HG02759 (cell line): Measurements from ENCODE around the gene PYCARD.
"Not testable (repeated sequence)": the region's sequence is repeated elsewhere in the genome, so short reads cannot be mapped to it uniquely, and the experiment has no call there.

Source experiments
- ATAC-seq: cut with Tn5 transposase; IDR thresholded peaks from one replicate; pipeline ENCODE4 v1.9.1; 2021; ENCODE audit warnings: mild to moderate bottlenecking, moderate library complexity; ENCODE audit not compliant: unreplicated experiment

Gene PYCARD

DNA sequence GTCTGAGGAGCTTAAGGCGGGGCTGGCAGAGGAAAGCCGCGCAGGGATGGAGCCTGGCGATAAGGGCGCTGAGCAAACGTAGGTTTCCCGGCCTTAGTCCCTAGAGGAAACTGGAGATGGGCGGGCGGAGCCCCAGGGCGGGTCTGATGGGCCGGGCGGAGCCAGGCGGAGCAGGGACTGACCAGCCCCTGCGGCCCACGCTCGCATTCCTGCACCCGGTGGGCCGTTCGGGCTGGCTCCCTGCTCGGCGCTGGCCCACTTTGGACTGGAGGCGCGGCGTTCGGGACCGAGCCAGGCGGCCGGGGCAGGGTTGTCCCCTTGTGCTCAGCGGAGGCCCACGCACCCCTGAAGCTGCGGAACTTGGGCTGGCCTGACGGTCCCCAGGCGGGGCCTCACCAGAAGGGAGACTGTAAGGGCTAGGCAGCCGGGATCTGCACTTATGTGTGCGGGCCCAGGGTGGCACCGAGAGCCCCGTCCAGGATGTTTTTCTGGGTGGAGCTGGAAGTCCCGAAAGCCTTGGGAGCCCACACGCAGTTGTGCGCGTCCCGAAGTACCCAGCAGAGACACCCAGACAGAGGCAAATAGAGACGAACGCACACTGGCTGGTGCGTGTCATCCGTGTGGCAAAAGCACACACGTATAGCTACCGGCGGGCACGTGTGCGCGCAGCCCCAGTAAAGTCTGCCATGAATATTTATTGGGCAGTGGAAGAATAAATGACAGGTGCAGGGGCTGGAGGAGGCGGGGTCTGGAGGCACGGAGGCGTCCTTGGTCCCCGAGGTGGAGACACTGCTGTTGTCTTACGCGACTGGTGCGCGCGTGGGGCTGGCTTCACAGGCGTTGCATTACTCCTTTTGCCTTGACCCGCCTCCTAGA, 13.0 kb upstream of the PYCARD start:
- no peak for ATAC-seq

DNA sequence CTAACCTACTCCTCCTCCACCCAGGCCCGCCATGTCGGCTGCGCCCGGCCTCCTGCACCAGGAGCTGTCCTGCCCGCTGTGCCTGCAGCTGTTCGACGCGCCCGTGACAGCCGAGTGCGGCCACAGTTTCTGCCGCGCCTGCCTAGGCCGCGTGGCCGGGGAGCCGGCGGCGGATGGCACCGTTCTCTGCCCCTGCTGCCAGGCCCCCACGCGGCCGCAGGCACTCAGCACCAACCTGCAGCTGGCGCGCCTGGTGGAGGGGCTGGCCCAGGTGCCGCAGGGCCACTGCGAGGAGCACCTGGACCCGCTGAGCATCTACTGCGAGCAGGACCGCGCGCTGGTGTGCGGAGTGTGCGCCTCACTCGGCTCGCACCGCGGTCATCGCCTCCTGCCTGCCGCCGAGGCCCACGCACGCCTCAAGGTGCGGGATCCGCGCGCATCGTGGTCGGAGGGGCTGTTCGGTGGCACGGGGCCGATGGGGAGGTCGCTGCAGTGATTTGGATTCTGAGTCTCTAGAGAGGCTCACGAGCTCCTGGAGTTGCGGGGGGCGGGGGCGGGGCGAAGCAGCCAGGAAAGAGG, 12.2 kb upstream of the PYCARD start:
- ATAC-seq, result no peak

GRCh38 chr16:31213877-31214707, 11.5 kb upstream of the PYCARD start, which contains the start of gene TRIM72:
TRIM72 (plus strand) TSS chr16:31214119; CDS start chr16:31214739, 620 bp downstream.
- ATAC-seq, result no peak

DNA sequence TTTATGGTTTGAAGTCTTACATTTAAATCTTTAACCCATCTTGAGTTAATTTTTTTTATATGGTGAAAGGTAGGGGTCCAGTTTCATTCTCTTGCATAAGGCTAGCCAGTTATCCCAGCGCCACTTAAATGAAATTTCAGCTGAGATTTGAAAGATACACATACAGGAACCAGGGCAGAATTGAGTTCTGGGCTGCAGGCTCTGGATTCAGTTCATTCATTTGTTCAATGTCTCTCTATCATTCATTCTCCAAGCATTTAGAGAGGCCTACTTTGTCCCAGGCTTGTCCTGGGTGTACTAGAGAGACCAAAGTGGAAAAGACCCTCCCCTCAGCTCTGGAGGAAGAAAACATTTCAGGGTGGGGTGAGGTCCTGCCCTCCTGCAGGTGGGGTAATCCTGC, 10.8 kb upstream of the PYCARD start:
- ATAC-seq, result no peak

DNA sequence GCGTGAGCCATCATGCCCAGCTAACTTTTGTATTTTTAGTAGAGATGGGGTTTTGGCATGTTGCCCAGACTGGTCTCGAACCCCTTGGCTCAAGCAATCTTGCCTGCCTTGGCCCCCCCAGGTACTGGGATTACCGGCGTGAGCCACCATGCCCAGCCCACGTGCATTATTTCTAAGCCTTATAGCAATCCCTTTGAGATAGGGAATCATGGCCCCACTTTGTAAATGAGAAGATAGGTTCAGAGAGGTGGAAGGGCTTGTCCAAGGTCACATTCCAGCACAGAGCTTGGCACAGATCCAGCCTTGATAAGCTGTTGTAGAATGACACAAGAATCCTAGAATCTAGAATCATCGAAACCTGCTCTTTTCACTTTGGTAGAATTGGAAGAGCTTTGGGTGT, 4.2 kb upstream of the PYCARD start:
- ATAC-seq, result no peak

DNA sequence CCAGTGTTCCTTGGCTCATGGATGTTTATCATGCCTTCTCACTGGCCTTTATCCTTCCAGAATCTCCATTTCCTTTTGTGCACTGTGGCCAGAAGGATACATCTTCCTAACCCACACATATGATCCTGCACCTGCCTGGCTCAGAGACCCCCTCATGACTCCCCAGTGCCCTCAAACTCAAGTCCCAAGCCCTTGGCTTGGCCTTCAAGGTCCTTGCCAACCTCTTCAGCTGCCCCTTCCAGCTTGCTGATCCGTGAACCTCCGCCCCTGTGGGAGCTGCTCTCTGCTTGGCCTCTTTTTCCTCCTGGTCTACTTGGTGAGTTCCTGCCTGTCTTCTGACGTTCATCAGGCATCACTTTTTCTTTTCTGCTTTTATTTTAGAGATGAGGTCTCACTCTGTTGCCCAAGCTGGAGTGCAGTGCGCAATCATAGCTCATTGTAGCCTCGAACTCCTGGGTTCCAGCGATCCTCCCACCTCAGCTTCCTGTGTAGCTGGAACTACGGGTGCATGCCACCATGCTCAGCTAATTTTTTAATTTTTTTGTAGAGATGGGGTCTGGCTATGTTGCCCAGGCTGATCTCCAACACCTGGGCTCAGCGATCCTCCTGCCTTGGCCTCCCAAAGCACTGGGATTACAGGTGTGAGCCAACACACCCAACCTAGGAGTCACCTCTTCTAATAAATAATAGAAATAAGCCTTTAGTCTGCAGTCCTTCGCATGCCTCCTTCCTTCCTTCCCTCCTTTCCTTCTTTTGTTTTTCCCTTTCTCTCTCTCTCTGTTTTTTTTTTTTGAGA, 2.5 kb upstream of the PYCARD start:
- no peak for ATAC-seq

DNA sequence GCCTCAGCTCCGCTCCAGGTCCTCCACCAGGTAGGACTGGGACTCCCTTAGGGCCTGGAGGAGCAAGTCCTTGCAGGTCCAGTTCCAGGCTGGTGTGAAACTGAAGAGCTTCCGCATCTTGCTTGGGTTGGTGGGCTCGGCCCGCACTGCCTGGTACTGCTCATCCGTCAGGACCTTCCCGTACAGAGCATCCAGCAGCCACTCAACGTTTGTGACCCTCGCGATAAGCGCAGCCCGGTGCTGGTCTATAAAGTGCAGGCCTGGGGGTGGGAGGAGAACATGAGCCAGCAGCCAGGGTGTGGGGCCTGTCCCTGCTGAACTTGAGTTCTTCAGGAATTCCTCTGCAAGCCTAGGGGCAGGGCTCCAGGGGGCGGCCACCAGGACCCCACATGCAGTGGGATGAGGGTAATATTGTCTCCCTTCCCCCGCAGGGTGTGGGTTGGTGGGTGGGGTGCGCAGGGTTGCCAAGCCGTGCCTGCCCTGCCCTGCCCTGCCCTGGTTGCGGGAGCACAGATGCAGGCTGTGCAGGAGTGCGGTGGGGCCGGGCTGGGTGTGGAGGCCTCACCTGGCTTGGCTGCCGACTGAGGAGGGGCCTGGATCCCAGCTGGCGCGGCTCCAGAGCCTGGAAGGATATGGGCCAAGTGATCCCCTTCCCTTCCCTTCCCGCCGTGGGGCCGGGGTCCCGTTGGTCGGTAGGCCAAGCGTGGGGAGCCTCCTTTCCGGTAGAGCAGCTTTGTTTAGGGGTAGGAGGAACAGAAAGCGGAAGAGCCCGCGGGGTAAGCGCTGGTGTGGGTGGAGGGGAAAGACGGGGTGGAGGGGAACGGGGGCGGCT, 762 bp downstream of the PYCARD start:
- ATAC-seq, result peak; percentile 55

GRCh38 chr16:31200821-31201568, 1.6 kb downstream of the PYCARD start:
- ATAC-seq, result no peak

- ATAC-seq, result not testable (repeated sequence)
These were observed 2.4 kb downstream of the PYCARD start for GRCh38 chr16:31200111-31200510.

DNA sequence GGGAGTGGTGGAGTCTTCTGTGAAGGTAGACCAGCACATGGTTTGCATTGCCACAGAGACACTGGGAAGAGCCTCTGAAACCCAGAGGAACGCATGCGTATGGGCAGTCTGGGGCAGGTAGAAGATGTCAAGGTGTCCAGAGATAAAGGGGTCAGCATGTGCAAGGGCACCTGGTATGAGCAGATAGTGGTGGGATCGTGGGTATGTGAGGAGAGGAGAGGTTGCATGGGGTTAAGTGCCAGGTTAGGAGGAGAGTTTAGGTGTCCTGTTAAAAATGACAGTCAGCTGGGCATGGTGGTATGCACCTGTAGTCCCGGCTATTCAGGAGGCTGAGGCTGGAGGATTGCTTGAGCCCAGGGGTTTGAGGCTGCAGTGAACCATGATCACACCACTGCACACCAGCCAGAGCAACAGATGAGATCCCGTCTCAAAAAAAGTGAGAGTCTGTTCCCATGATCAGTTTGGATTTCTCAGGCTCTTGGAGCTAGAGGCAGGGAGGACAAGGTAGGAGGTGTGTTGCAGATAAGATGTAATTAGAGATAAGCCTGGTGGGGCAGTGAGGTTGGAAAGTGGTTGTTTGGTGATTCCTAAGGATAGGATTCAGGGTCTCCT, 3.0 kb downstream of the PYCARD start:
- no peak for ATAC-seq

- ATAC-seq, result no peak
These were observed 4.2 kb downstream of the PYCARD start for GRCh38 chr16:31198207-31198882.

DNA sequence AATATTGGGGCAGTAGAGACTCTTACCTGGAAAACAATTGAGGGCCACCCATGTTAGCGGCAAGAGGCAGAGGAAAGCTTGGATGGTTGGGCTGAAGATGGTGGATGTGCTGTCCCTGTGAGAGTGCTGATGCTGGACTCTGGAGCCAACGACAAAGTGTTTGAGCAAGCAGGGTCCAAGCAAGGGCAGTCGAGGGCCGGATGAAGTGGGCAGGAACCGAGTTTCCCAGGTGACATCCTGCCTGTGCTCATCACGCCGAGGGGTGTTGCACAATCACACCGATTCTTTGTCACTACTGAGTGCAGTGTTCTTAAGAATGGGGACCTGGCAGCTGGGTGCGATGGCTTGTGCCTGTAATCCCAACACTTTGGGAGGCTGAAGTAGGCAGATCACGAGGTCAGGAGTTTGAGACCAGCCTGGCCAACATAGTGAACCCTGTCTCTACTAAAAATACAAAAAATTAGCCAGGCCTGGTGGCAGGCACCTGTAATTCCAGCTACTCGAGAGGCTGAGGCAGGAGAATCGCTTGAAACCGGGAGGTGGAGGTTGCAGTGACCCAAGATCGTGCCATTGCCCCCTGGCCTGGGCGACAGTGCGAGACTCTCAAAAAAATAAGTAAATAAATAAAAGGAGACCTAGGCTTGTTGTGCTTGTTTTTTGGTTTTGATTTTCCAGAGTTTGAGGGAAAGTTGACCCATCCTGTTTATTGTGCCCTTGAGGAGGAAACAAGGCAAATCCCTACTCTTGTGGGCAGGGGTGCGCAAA, 6.1 kb downstream of the PYCARD start:
- no peak for ATAC-seq

GRCh38 chr16:31195861-31196260, 6.7 kb downstream of the PYCARD start:
- not testable (repeated sequence) for ATAC-seq

GRCh38 chr16:31194898-31195297, 7.7 kb downstream of the PYCARD start:
- ATAC-seq, result no peak

- ATAC-seq, result no peak
These were observed 8.7 kb downstream of the PYCARD start for GRCh38 chr16:31193874-31194273.

- no peak for ATAC-seq
These were observed 9.5 kb downstream of the PYCARD start for GRCh38 chr16:31192856-31193642.
